Measurements from ENCODE around the gene FCHSD1. TPM values are rescaled to one million over a fixed set of nuclear protein-coding genes. Genes with fewer than 3 reads are reported as not detected.

The FCHSD1 gene
- total and polyA plus RNA-seq, 10 of the 15 experiments (the other 5 are each of a cell fraction or from before 2014, with no cell fraction given): 0.97 to 22.8 (median 10.7) TPM

DNA sequence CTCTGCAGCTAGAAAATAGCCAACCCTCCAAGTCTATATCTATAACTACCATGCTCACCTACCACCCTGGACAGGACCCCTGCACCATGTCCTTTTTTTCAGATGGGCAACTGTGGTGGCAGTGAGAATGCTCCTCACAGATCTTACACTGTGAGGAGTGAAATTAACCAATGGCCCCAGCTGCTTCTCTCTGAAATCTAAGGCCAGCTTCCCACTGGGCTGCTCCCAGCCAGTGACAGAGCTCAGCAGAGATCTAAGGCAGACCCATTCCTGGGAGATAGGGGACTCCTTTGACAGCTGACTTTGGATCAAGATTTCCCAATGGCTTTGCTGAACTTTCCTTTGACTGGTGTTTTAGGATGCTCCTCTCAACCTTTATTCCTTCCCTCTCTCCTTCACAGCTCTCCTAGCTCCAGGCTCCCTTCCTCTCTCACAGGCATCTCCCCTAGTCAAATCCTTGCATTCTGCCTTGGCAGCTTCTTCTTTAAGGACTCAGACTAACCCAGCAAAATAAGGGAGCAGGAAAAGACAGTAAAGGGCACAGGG lies 32.5 kb upstream of the FCHSD1 start:
- H4K20me1 ChIP-seq (ENCODE audit: control insufficient read depth, insufficient read depth): no peaks in the 10 kb centered on the region
- ATAC-seq (no peak), DNase-seq (ENCODE audit: low read depth, low spot score) (no peak), FAIRE-seq (no peak)
- no peaks in the 10 kb centered on the region for H3K4me1 ChIP-seq (ENCODE audit: control insufficient read depth, insufficient read depth, low read length)
- ChIA-PET SMC1A (ENCODE audit: uncharacterized antibody, unreplicated experiment) (interaction anchor here (0.8 to 1.3 kb wide), 2 partner anchors 8 to 239 kb away, joined by 3 to 4 read pairs; no protein-coding TSS in a partner anchor), POLR2A (interaction anchor here (0.5 to 0.9 kb wide), 3 partner anchors 10 to 239 kb away, joined by 4 to 6 read pairs (median 4); no protein-coding TSS in a partner anchor), RAD21 (ENCODE audit: unreplicated experiment) (interaction anchor here (0.9 kb wide), 1 partner anchor 92 kb away, joined by 3 read pairs; no protein-coding TSS in a partner anchor), CTCF (interaction anchor here (0.9 to 1.8 kb wide), 4 partner anchors 8 to 91 kb away, joined by 4 to 7 read pairs (median 6); no protein-coding TSS in a partner anchor)
- H3K4me2 ChIP-seq (ENCODE audit: control insufficient read depth, insufficient read depth): no peak overlapping the region
- no peaks in the 10 kb centered on the region for H3K9me3 ChIP-seq (replicated peaks; ENCODE audit: control insufficient read depth, insufficient read depth, low read length)
- in situ Hi-C loops (cut with MboI): no loop called here
- TF ChIP-seq NFIC (IDR thresholded peaks at IDR 0.05; ENCODE audit: low read depth, low read length): no peak
- no peak for TF ChIP-seq PRDM15 (CRISPR knock-in tag; IDR thresholded peaks at IDR 0.05)
- TF ChIP-seq MAX (IDR thresholded peaks at IDR 0.05; ENCODE audit: low read depth, low read length): no peak
- TF ChIP-seq STAT1 (conservative IDR thresholded peaks at IDR 0.05): no peak
- TF ChIP-seq GABPA (IDR thresholded peaks at IDR 0.05; ENCODE audit: low read depth): no peak
- TF ChIP-seq, protein P1, sequence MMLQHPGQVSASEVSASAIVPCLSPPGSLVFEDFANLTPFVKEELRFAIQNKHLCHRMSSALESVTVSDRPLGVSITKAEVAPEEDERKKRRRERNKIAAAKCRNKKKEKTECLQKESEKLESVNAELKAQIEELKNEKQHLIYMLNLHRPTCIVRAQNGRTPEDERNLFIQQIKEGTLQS (IDR thresholded peaks at IDR 0.05; ENCODE audit: borderline replicate concordance, extremely low read depth, low read depth, low read length): no peak
- TF ChIP-seq SMAD5 (IDR thresholded peaks at IDR 0.05; ENCODE audit: low read depth): no peak
- TF ChIP-seq FOXK2 (IDR thresholded peaks at IDR 0.05): no peak
- no peak for TF ChIP-seq ZNF384 (IDR thresholded peaks at IDR 0.05; ENCODE audit: borderline replicate concordance, low read depth, low read length)
- no peak for TF ChIP-seq SUZ12 (IDR thresholded peaks at IDR 0.05; ENCODE audit: unreplicated experiment)
- no peak for TF ChIP-seq PAX8 (IDR thresholded peaks at IDR 0.05)
- no peak for TF ChIP-seq HCFC1 (IDR thresholded peaks at IDR 0.05; ENCODE audit: low read length)
- no peak for TF ChIP-seq POLR2AphosphoS2 (IDR thresholded peaks at IDR 0.05; ENCODE audit: low read depth, low read length)
- no peak for TF ChIP-seq ATF7 (IDR thresholded peaks at IDR 0.05; ENCODE audit: low read depth)
- TF ChIP-seq YBX1 (IDR thresholded peaks at IDR 0.05): no peak
- no peak for TF ChIP-seq IKZF1 (conservative IDR thresholded peaks at IDR 0.05)
- BruUV-seq (replicated peaks): no TSS peak
- peaks cover 2 to 12% of the 10 kb centered on the region in 2 experiments; a peak in 3 of 4 replicates for H3K27me3 ChIP-seq (replicated peaks in 1 of 2; ENCODE audit: control insufficient read depth in 2 of 2, insufficient read depth in 2 of 2, low read length in 1 of 2)
- intact Hi-C loops (cut with micrococcal nuclease; ENCODE audit: unreplicated experiment): no loop called here
- H3K36me3 ChIP-seq (ENCODE audit: control insufficient read depth in 2 of 2, insufficient read depth in 2 of 2, low read length in 1 of 2): no peaks in the 10 kb centered on the region
- H3K4me3 ChIP-seq: no peak overlapping the region
- no peaks in the 10 kb centered on the region for H3K79me2 ChIP-seq (ENCODE audit: control insufficient read depth, insufficient read depth, low read length)
- H3K9ac ChIP-seq (ENCODE audit: control insufficient read depth, insufficient read depth, low read length): no peak overlapping the region
- no peak overlapping the region for H3K27ac ChIP-seq (ENCODE audit: control insufficient read depth, insufficient read depth)
- no peak overlapping the region for H2AFZ ChIP-seq (ENCODE audit: control insufficient read depth, low read depth, low read length)
